GM23338 (cell line): Measurements from ENCODE around the gene SLC30A5.

ENCODE experiments used
- EZH2phosphoT487 ChIP-seq: fragments of 200-600 bp; sonication (generic); IDR thresholded peaks from one replicate; pipeline ENCODE4 v1.8.1; 2018; ENCODE audit warnings: antibody characterized with exemption; ENCODE audit not compliant: unreplicated experiment
- POLR2AphosphoS5 ChIP-seq: IDR thresholded peaks from 2 replicates; pipeline ENCODE4 v1.6.1; 2016; ENCODE audit warnings: antibody characterized with exemption, low read depth
- ZNF331 ChIP-seq: fragments of 250-450 bp; sonication (Bioruptor Pico); IDR thresholded peaks from 2 replicates; pipeline ENCODE4 v1.5.0; 2020; ENCODE audit warnings: low read depth, mild to moderate bottlenecking, moderate library complexity
- TF ChIP-seq, protein P1 (sequence below), 2 experiments: fragments of 200-600 bp in 1 of 2; sonication (generic) in 1 of 2; conservative IDR thresholded peaks; 2 replicates each; pipeline versions ENCODE4 v1.5.1 to v1.6.1; 2016 to 2017; ENCODE audit warnings: antibody characterized with exemption in 2 of 2, low read depth in 2 of 2, mild to moderate bottlenecking in 2 of 2, moderate library complexity in 1 of 2

DNA sequence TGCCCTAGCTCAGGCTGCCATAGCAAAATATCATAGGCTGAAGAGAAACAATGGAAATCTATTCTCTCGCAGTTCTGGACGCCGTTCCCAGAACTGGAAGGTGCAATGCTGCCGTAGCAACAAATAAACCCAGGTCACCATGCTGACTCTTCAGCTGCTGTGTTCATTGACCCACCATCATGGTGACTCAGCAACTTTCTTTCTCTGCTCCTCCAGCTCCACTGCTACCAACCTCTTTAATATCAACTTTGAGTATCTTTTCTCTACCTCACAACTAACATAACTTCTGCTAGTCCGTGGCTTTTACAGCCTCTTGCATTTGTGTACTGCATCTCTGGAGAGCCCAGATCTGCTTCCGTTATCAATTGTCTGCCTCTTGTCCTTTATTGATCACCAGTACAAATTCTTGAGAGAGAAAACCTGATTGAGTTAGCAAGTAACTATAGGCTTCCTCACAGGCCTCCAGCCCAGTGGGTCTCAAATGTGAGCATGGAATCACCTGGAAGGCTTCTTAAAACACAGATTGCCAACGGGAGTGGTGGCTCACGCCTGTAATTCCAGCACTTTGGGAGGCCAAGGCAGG, 47.3 kb upstream of the SLC30A5 start:
- TF ChIP-seq, protein P1, sequence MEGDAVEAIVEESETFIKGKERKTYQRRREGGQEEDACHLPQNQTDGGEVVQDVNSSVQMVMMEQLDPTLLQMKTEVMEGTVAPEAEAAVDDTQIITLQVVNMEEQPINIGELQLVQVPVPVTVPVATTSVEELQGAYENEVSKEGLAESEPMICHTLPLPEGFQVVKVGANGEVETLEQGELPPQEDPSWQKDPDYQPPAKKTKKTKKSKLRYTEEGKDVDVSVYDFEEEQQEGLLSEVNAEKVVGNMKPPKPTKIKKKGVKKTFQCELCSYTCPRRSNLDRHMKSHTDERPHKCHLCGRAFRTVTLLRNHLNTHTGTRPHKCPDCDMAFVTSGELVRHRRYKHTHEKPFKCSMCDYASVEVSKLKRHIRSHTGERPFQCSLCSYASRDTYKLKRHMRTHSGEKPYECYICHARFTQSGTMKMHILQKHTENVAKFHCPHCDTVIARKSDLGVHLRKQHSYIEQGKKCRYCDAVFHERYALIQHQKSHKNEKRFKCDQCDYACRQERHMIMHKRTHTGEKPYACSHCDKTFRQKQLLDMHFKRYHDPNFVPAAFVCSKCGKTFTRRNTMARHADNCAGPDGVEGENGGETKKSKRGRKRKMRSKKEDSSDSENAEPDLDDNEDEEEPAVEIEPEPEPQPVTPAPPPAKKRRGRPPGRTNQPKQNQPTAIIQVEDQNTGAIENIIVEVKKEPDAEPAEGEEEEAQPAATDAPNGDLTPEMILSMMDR (conservative IDR thresholded peaks at IDR 0.05; ENCODE audit: low read depth in 2 of 2), result no peak
- TF ChIP-seq POLR2AphosphoS5 (no peak), EZH2phosphoT487 (no peak), ZNF331 (no peak)
